Measurements from ENCODE around the gene ALG8. TPM values are rescaled to one million over a fixed set of nuclear protein-coding genes. Genes with fewer than 3 reads are reported as not detected.
"Not testable (repeated sequence)": the region's sequence is repeated elsewhere in the genome, so short reads cannot be mapped to it uniquely, and the experiment has no call there.

Gene ALG8
- total and polyA plus RNA-seq, 2 donors = 22.7 to 42.4 TPM

DNA sequence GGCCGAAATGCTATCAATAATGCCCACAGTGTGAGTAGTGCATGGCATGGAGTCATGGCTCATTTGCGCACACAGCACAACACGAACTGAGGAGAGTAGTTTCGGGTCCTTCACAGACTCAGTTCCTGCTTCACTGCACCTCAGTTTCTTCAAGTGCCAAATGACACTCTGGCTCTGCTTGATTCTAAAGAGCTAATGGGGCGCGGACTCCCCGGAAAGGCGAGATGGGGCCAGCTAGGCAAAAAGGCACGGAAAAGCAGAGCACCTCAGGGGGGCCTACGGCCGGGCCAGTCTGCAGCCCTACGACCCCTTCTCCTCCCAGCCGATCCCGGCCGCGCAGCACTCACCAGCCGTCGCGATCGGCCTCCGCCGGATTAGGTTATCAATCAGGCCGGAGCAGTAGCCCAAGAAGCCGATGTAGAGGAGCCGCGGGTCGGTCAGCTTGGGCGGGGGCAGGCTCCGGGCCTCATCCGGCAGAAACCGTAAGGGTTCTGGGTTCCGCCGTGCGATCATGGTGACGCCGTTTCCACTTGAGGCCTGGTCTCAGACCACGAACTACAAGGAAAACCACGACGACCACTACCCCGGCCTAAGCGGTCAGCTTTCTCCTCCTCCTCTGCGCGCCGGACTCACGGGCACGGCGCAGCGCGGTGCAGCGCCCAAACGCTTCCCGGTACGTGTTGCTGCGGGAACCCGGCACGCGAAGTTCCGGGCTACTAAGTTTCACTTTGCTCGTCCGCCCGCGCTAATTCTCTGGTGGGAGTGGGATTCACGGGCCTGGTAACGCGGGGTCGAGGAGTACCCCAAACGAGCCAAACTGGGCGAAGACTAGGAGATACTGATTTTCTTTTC lies 60.0 kb downstream of the ALG8 start, which contains the start of gene NDUFC2:
Gene NDUFC2 (minus strand): TSS at position 631 of the 852 bp plus-strand sequence. CDS start 118 bp downstream, at position 513.
- under 1% methylated on average over 68 of the region's 68 CpGs for WGBS
- peaks cover 2% of the 10 kb centered on the region for H3K4me1 ChIP-seq (ENCODE audit: insufficient read depth)
- H3K27ac ChIP-seq (ENCODE audit: low read depth) = peak within 1 kb of the TSS; percentile 91

DNA sequence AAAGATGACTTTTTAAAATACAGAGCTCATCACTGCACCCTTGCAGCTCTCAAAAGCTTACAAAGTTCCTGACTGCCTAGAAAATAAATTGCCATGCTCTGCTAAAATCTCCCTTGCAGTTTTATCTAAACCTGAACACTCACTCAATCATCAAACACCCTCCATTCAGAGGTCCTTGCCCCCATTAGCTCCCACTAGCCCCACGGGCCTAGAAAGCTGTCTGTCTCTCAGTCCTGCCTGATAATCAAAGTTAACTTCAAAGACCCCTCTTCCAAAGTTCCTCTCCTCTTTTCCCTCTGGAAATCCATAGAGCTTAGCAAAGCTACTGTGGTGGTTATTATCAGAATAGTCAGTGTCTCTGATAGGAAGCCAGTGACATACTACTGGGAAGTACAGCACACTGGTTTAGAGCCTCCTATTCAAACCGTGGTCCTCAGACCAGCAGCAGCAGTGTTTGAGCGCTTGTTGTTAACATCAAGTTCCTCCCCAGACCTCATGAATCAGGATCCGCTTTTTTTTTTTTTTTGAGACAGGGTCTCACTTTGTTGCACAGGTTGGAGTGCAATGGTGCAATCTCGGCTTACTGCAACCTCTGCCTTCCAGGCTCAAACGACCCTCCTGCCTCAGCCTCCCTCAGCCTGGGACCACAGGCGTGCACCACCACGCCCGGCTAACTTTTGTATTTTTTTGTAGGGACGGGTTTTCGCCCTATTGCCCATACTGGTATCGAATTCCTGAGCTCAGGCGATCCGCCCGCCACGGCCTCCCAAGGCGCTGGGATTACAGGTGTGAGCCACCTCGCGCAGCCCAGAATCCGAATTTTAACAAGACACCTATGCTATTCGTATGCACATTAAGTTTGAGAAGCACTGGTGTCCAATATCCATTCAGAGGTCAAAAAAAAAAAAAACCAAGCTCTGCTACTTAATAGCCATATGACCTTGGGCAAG lies 60.9 kb downstream of the ALG8 start:
- no peaks in the 10 kb centered on the region for H3K36me3 ChIP-seq (ENCODE audit: insufficient read depth)
- DNase-seq (ENCODE audit: extremely low spot score) = no peak
- WGBS = 33% methylated on average over 21 of the region's 21 CpGs
- peaks cover 2% of the 10 kb centered on the region for H3K4me1 ChIP-seq (ENCODE audit: insufficient read depth)
- peak overlapping the region; percentile 90 for H3K4me3 ChIP-seq (ENCODE audit: low read depth, low read length)
- no peak overlapping the region for H3K27ac ChIP-seq (ENCODE audit: low read depth)

More for the DNA sequence above, 60.0 kb downstream of the ALG8 start, which contains the start of gene NDUFC2:
- Histone ChIP-seq H3K36me3 (ENCODE audit: insufficient read depth) (no peaks in the 10 kb centered on the region), H3K4me3 (ENCODE audit: low read depth, low read length) (peak within 1 kb of the TSS; percentile 90)
- DNase-seq (ENCODE audit: extremely low spot score) = peak; percentile 55

DNA sequence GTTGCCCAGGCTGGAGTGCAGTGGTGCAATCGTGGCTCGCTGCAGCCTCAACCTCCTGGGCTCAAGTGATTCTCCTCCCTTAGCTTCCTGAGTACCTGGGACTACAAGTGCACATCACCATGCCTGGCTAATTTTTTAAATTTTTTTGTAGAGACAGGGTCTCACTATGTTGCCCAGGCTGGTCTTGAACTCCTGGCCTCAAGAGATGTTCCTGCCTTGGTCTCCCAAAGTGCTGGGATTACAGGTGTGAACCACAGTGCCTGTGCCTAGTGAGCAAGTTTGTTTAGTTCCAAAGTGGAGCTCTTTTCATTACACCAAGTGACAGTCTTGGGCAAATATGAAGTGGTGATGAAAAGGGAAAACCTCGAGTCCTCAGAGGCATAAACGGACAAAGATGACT lies 61.8 kb downstream of the ALG8 start:
- not testable (repeated sequence) for H3K27ac ChIP-seq (ENCODE audit: low read depth); DNase-seq (ENCODE audit: extremely low spot score); H3K36me3 ChIP-seq (ENCODE audit: insufficient read depth); H3K4me3 ChIP-seq (ENCODE audit: low read depth, low read length); H3K4me1 ChIP-seq (ENCODE audit: insufficient read depth)
- WGBS = 78% methylated on average over 4 of the region's 4 CpGs

DNA sequence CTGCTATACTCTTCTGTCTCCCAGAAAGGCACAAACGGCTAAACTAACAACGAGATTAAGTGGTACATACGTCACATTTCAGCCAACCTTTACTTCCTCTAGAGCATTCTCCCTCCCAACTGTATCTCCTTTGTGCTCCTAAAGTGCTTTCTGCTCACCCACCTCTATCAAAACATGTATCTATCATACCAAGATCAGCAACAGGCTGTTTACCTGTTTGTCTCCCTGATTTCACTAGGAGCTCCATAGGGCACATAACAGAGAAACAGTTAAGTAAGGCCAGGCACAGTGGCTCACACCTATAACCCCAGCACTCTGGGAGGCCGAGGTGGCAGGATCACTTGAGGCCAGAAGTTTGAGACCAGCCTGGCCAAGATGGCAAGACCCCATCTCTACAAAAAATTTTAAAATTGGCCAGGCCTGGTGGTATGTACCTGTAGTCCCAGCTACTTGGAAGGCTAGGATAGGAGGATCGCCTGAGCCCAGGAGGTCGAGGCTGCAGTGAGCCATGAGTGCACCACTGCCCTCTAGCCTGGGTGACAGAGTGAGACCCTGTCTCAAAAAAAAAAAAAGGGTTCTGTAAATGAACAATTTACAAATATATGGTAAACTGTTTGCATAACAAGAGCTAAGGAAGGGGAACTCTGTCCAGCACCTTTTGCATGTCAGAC lies 62.6 kb downstream of the ALG8 start:
- DNase-seq (ENCODE audit: extremely low spot score) = no peak
- Histone ChIP-seq H3K4me3 (ENCODE audit: low read depth, low read length) (no peak overlapping the region), H3K4me1 (ENCODE audit: insufficient read depth) (peaks cover 2% of the 10 kb centered on the region), H3K27ac (ENCODE audit: low read depth) (no peak overlapping the region), H3K36me3 (ENCODE audit: insufficient read depth) (no peaks in the 10 kb centered on the region)
- WGBS = 88% methylated on average over 6 of the region's 6 CpGs

DNA sequence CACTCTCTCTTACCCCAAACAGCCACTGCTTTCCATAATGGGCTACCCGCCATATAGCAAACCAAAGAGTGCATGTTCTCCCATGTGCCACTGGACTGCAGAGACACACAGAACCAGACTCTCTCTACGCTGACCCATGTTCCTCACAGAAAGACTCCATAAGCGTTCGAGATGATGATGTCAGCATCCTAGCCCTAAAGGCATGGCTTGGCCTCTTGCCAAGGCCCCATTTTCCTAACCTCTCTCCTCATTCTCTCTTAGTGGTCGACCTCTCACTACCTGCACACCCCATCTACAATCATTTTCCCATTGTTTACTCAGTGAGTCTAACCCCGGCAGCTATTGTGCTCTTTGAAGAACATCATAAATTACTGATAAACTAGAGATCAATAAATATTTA lies 64.7 kb downstream of the ALG8 start:
- Histone ChIP-seq H3K36me3 (ENCODE audit: insufficient read depth) (peaks cover 5% of the 10 kb centered on the region), H3K27ac (ENCODE audit: low read depth) (no peak overlapping the region), H3K4me3 (ENCODE audit: low read depth, low read length) (no peak overlapping the region), H3K4me1 (ENCODE audit: insufficient read depth) (peaks cover 2% of the 10 kb centered on the region)
- 79% methylated on average over 6 of the region's 6 CpGs for WGBS
- no peak for DNase-seq (ENCODE audit: extremely low spot score)

DNA sequence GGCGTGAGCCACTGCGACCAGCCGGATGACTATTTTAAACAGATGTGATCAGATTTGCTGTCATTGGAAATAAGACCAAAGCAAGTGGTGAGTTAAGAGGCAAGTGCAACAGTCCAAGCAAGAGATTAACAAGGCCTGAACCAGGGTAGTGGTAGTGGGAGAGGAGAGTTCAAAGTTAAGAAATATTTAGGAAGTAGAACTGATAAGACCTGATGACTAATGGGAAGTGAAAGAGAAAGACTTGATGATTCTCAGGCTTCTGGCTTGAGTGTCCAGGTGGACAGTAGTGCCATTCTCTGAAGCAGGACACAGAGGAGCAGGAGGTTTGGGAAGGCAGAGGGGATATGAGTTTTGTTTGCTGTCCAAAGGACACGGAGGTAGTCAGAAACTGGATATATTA lies 67.0 kb downstream of the ALG8 start:
- Histone ChIP-seq H3K36me3 (ENCODE audit: insufficient read depth) (peaks cover 6% of the 10 kb centered on the region), H3K27ac (ENCODE audit: low read depth) (no peak overlapping the region), H3K4me3 (ENCODE audit: low read depth, low read length) (no peak overlapping the region), H3K4me1 (ENCODE audit: insufficient read depth) (peaks cover 2% of the 10 kb centered on the region)
- 94% methylated on average over 4 of the region's 4 CpGs for WGBS
- DNase-seq (ENCODE audit: extremely low spot score) = no peak

DNA sequence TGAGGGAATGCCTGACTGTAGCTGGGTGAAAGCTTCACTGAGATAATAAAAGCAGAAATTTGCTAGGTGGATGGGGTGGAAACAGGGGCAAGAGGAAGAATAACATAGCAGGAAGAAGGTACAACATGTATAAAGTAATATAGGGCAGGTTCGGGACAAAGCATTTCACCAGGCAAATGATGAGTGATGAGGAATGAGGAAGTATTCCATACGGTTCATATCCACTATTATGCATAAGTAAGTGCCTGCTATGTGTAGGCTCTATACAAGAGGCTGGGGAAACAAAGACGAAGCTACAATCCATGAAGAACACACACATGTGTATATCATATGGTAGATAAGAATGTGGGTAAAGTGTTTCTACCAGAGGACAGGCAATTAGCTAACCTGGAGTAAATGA lies 67.7 kb downstream of the ALG8 start:
- H3K27ac ChIP-seq (ENCODE audit: low read depth) = no peak overlapping the region
- H3K4me1 ChIP-seq (ENCODE audit: insufficient read depth) = peaks cover 2% of the 10 kb centered on the region
- H3K36me3 ChIP-seq (ENCODE audit: insufficient read depth) = peaks cover 7% of the 10 kb centered on the region
- H3K4me3 ChIP-seq (ENCODE audit: low read depth, low read length) = no peak overlapping the region
- DNase-seq (ENCODE audit: extremely low spot score) = no peak
- WGBS = 74% methylated on average over 3 of the region's 3 CpGs

DNA sequence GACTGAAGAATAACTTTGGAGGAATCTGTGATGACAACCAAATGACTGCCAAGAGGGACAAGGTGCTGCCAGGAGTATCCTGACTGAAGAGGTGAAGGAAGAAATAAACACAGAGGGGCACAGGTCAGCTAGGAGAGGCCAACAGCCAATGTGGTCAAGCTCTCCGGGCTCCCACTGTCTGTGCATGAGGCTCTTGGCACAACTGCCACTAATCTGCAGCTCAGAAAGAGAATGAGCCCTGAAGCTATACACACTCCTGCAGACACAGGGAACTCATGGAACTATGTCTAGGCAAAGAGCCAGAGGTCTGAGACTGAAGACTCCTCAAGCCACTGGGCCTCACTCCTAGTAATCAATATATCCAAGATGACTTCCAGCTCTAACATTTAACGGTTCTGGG lies 68.8 kb downstream of the ALG8 start:
- Histone ChIP-seq H3K4me1 (ENCODE audit: insufficient read depth) (no peaks in the 10 kb centered on the region), H3K4me3 (ENCODE audit: low read depth, low read length) (no peak overlapping the region), H3K36me3 (ENCODE audit: insufficient read depth) (peaks cover 7% of the 10 kb centered on the region), H3K27ac (ENCODE audit: low read depth) (no peak overlapping the region)
- 91% methylated on average over 2 of the region's 2 CpGs for WGBS
- DNase-seq (ENCODE audit: extremely low spot score) = no peak

DNA sequence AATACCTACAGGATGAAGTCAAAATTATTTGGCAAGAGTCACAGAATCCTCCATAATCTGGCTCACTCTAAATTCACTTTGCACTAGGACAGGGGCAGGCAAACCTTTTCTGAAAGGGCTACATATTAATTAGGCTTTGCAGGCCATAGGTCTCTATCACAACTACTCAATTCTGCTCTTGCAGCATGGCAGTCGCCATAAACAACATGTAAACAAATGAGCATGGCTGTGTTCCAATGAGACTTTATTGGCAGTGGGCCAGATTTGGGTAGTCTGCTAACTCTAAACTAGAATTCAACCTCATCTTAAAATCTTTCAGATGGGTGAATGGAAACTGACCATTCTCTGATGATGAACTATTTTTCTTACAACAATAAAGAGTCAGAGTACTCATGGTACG lies 70.0 kb downstream of the ALG8 start:
- H3K4me3 ChIP-seq (ENCODE audit: low read depth, low read length) = no peak overlapping the region
- DNase-seq (ENCODE audit: extremely low spot score) = no peak
- no peaks in the 10 kb centered on the region for H3K4me1 ChIP-seq (ENCODE audit: insufficient read depth)
- 52% methylated on average over 2 of the region's 2 CpGs for WGBS
- H3K36me3 ChIP-seq (ENCODE audit: insufficient read depth) = peaks cover 7% of the 10 kb centered on the region
- no peak overlapping the region for H3K27ac ChIP-seq (ENCODE audit: low read depth)

DNA sequence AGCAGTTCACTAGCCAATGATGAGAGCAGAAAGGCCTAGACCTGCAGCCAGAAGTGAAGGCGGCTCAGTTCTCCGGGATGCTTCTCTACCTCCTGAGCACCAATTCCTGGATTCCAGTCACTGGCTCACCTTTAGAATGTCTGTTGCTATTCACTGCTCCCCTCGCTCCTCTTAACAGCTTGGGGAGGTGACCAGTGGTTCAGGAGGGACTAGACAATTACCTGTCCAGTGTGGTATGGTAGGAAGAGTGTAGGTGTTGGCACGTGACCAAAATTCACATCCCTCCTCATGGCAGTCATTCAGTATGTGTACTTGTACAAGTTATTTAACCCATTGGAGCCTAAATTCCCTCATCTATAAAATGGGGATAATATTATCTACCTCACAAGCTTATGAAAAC lies 71.7 kb downstream of the ALG8 start:
- no peak overlapping the region for H3K27ac ChIP-seq (ENCODE audit: low read depth)
- DNase-seq (ENCODE audit: extremely low spot score) = no peak
- H3K4me1 ChIP-seq (ENCODE audit: insufficient read depth) = no peaks in the 10 kb centered on the region
- peaks cover 7% of the 10 kb centered on the region for H3K36me3 ChIP-seq (ENCODE audit: insufficient read depth)
- H3K4me3 ChIP-seq (ENCODE audit: low read depth, low read length) = no peak overlapping the region
- WGBS = 92% methylated on average over 4 of the region's 4 CpGs

DNA sequence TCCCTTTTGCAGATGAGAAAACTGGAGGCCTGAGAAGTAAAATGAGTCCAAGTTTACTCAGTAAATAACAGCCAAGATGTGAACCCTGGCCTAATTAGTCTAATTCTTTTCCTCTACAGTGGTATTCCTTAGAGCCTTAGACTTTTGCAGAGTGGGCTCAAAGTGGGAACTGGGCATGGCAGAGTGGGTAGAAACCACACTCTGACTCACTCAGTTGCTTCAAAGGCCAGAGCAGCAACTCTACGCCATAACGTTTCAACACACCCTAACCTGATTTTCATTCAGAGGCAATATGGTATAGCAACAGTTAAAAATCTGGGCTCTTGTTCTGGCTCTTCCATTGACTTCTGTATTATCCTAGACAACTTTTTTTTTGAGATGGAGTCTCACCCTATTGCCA lies 73.0 kb downstream of the ALG8 start:
- Histone ChIP-seq H3K4me1 (ENCODE audit: insufficient read depth) (no peaks in the 10 kb centered on the region), H3K4me3 (ENCODE audit: low read depth, low read length) (no peak overlapping the region), H3K27ac (ENCODE audit: low read depth) (no peak overlapping the region), H3K36me3 (ENCODE audit: insufficient read depth) (peaks cover 7% of the 10 kb centered on the region)
- 83% methylated on average over 2 of the region's 2 CpGs for WGBS
- DNase-seq (ENCODE audit: extremely low spot score) = no peak

DNA sequence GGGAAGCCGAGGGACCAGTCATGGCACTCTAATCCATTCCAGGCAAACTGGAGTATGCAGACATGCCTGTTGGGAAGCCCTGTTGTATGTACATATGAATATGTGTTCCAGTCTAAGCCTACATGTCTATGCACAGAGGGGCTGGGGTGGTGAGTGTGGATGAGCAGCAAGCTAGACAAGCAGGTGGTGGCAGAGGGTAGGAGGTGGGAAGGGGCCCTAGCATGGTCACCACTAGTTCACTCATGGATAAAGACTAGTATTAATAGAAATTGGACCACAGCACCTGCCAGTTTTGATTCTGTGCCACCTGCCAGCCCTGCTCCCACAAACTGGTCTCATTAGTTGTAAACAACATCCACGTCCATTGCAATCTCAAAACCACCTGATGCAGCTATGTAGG lies 74.2 kb downstream of the ALG8 start:
- DNase-seq (ENCODE audit: extremely low spot score) = no peak
- Histone ChIP-seq H3K4me1 (ENCODE audit: insufficient read depth) (no peaks in the 10 kb centered on the region), H3K4me3 (ENCODE audit: low read depth, low read length) (no peak overlapping the region), H3K27ac (ENCODE audit: low read depth) (no peak overlapping the region), H3K36me3 (ENCODE audit: insufficient read depth) (peaks cover 2% of the 10 kb centered on the region)
- 89% methylated on average over 2 of the region's 2 CpGs for WGBS

DNA sequence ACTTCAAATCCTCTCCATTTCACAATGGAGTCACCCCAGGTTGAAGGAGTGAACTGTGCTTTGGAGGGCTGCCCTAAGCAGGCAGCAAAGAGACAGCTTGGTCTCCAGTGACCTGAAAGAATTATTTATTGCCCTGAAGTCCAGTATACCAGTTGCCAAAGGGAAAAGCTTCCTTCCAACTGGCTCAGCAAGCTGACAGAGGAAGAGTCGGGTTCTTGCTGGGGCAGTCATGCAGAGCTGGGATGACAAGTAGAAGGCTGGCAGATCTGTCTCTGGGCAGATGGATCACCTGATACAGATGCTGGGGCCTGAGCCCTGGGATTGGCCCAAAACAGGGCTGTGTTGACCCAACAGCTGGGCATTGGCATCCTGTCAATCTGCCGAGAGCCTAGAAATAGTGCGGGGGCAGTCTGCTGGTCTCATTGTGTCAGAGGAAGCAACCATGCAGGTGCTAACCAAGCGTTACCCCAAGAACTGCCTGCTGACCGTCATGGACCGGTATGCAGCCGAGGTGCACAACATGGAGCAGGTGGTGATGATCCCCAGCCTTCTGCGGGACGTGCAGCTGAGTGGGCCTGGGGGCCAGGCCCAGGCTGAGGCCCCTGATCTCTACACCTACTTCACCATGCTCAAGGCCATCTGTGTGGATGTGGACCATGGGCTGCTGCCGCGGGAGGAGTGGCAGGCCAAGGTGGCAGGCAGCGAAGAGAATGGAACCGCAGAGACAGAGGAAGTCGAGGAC lies 75.8 kb downstream of the ALG8 start, which contains the start of gene THRSP:
Gene THRSP (plus strand): TSS at position 422 of the 742 bp plus-strand sequence. CDS start 21 bp downstream, at position 443.
- Histone ChIP-seq H3K27ac (ENCODE audit: low read depth) (no peak within 1 kb of the TSS), H3K36me3 (ENCODE audit: insufficient read depth) (peaks cover 2% of the 10 kb centered on the region), H3K4me3 (ENCODE audit: low read depth, low read length) (no peak within 1 kb of the TSS), H3K4me1 (ENCODE audit: insufficient read depth) (no peaks in the 10 kb centered on the region)
- no peak for DNase-seq (ENCODE audit: extremely low spot score)
- WGBS = 93% methylated on average over 14 of the region's 14 CpGs
